ENCODE data around the gene ATF6.
"Not testable (repeated sequence)": the region's sequence is repeated elsewhere in the genome, so short reads cannot be mapped to it uniquely, and the experiment has no call there.

The ATF6 gene

GRCh38 chr1:161733526-161733925 is 32.6 kb upstream of the ATF6 start:
- peak; percentile 94 for DNase-seq (ENCODE audit: low spot score)

- no peak for DNase-seq (ENCODE audit: low spot score)
Measured at GRCh38 chr1:161735837-161736236, 30.3 kb upstream of the ATF6 start.

- no peak for DNase-seq (ENCODE audit: low spot score)
Measured at GRCh38 chr1:161736335-161736969, 29.7 kb upstream of the ATF6 start.

GRCh38 chr1:161737625-161738024 is 28.5 kb upstream of the ATF6 start:
- DNase-seq (ENCODE audit: low spot score), result no peak

DNA sequence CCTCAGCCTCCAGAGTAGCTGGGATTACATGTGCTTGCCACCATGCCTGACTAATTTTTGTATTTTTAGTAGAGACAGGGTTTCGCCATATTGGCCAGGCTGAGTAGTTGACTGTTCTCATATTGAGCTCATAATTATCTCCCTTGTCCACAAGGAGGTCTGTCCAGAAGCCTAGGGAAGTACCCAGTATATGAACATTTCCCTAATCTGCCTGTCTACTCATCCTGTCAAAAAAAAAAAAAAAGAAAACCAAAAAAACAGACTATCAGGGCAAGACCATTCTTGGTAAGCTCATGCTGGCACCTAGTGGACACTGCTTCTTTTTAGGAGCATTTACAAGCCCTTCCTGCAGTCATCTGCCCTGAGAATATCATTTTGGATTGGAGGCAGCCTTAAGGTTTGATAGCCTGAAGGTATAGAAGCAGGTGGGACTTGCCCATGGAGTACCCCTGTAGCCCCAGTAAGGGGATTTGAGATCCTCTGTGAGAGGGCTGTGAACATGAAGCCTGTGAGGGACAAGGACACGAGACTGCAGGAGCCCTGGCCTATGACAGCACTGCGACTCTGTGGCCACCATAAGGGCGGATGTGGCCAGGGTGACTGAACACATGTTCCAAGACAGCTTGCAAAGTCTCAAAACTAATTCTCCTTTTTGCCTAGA is 27.4 kb upstream of the ATF6 start:
- DNase-seq (ENCODE audit: low spot score), result peak; percentile 64

GRCh38 chr1:161739865-161740566 is 26.1 kb upstream of the ATF6 start:
- DNase-seq (ENCODE audit: low spot score), result no peak

- DNase-seq (ENCODE audit: low spot score), result no peak
Measured at GRCh38 chr1:161740921-161741320, 25.2 kb upstream of the ATF6 start.

- no peak for DNase-seq (ENCODE audit: low spot score)
Measured at GRCh38 chr1:161743231-161743630, 22.9 kb upstream of the ATF6 start.

DNA sequence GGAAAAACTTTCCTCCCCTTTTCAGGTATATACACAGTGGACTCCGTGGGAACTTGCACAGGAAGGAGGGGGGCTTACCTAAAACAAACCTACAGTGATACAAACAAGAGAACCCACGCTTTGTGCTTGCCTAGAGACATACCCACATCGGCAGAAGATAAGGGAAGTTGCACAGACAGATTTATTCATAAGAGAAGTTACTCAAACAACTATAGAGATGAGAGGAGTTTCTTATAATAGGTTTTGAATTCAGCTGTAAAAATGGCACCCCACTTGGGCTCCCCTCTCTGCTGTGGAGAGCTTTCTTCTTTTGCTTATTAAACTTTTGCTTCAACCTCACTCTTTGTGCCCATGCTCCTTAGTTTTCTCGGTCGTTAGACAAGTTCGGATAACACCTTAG is 18.3 kb upstream of the ATF6 start:
- no peak for DNase-seq (ENCODE audit: low spot score)

DNA sequence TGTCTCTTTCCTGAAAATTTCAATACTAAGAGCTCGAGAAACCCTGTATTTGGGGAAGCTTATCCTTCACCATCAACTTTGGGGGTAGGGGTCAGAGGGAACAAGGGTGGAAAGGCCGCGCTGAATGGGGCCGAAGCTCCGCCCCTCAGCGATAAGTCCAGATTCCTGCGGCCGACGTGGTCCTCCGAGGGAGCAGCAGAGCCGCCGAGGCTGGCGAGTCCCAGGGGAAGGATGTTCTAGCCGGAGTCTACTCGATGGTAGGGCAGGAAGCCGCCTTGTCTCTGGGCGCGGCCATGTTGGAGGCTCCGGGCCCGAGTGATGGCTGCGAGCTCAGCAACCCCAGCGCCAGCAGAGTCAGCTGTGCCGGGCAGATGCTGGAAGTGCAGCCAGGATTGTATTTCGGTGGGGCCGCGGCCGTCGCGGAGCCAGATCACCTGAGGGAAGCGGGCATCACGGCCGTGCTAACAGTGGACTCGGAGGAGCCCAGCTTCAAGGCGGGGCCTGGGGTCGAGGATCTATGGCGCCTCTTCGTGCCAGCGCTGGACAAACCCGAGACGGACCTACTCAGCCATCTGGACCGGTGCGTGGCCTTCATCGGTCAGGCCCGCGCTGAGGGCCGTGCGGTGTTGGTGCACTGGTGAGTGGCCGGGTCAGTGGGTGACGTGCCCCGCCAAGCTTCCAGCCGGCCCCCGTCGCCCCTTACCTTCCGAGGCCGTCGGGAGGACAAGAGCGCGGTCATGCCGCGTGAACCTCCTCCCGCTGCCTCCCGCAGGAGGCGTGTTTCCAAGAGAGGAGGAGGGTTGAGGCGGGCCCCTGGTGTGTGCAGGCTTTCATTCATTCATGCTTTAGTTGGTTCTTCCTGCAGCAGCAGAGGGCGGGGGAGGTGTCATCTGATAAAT is 16.4 kb upstream of the ATF6 start, which contains the start of gene DUSP12:
Gene DUSP12 (plus strand): TSS at position 278 of the 899 bp plus-strand sequence. CDS start 16 bp downstream, at position 294.
- DNase-seq (ENCODE audit: low spot score), result peak; percentile 95

DNA sequence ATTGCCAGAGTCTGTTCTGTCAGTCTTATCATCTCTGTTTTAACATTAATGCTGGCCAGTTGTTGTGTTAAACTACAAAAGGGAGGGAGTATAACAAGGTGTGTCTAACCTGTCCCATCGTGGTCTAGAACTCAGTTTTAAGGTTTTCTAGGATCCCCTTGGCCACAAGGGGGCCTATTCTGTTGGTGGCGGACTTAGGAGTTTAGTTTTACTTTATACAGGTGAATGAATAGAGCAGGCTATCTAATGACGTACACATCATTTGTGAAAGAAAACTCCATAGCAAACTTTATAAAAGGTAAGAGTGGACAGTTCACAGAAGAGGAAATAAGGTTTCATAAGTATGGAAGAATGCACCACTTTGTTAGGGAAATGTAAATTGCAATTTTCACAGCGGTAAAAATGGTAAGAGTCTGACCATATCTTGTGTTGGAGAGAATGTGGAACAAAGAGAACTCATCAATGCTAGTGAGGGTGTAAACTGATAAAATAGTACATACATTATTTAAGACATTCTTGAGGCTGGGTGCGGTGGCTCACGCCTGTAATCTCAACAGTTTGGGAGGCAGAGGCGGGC is 2.5 kb upstream of the ATF6 start:
- DNase-seq (ENCODE audit: low spot score), result no peak

- DNase-seq (ENCODE audit: low spot score), result no peak
Measured at GRCh38 chr1:161768461-161768860, 2.3 kb downstream of the ATF6 start.

- DNase-seq (ENCODE audit: low spot score), result no peak
Measured at GRCh38 chr1:161768986-161769672, 3.0 kb downstream of the ATF6 start.

GRCh38 chr1:161769673-161770045 is 3.5 kb downstream of the ATF6 start:
- DNase-seq (ENCODE audit: low spot score), result not testable (repeated sequence)

DNA sequence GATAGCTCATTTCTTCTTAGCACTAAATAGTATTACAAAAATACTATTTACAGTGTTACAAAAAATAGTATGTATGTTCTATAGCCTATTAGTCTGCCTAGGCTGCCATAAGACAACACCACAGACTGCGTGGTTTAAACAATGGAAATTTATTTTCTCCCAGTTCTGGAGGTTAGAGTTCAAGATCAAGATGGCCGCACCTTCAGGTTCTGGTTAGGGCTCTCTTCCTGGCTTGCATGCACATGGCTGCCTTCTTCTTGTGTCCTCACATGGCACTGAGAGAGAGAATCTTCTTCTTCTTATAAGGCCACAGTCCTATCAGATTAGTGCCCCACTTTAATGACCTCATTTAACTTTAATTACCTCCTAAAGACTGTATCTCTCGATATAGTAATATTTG is 4.1 kb downstream of the ATF6 start:
- DNase-seq (ENCODE audit: low spot score), result no peak

- DNase-seq (ENCODE audit: low spot score), result no peak
Measured at GRCh38 chr1:161771161-161771560, 5.0 kb downstream of the ATF6 start.

DNA sequence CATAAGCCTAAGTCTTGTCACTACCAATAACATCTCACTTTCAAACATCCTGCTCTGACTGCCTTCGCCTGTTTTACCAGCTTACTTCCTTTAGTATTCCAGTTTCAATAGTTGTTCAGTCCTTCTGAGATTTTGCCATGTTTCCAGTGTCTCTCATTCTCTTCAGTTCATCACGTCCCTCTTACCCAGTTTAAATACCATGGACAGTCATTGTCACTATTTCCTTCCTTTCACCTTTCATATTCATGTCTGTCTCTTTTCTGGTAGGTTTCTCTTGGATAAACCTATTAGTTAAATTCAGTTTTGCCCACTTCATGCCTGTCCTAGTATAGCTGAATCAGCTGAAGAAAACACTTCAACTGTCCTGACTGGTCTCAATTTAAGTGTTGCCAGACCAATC is 5.9 kb downstream of the ATF6 start:
- DNase-seq (ENCODE audit: low spot score), result no peak

DNA sequence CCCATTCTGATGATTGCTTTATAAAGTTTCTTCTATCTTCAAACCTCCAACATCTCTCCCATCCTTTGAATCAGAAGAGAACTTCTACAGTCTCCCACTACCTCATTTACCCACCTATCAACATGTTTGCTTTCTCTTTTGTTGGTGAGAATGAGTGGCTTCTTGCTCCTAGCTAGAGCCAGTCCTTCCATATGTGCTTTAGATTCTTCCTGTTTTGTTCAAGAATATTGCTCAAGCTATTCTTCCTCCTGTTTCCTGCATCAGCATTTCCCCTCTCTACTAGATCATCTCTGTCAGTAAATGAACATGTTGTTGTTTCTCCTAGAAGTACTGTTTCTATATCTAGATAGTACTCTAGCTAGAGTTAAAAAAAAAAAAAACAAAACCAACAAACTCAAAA is 6.3 kb downstream of the ATF6 start:
- no peak for DNase-seq (ENCODE audit: low spot score)

- DNase-seq (ENCODE audit: low spot score), result no peak
Measured at GRCh38 chr1:161773791-161774190, 7.7 kb downstream of the ATF6 start.

GRCh38 chr1:161777261-161777660 is 11.1 kb downstream of the ATF6 start:
- DNase-seq (ENCODE audit: low spot score), result no peak

- no peak for DNase-seq (ENCODE audit: low spot score)
Measured at GRCh38 chr1:161778522-161778921, 12.4 kb downstream of the ATF6 start.

All from kidney capillary endothelial cell (primary cell).